ENCODE results near the gene NFIA.

Gene NFIA

GRCh38 chr1:61295818-61296537 is 213.6 kb downstream of the NFIA start:
- peaks cover 8% of the 10 kb centered on the region for H3K4me1 ChIP-seq (ENCODE audit: low read depth, poor library complexity, severe bottlenecking)
- no peaks in the 10 kb centered on the region for H3K27me3 ChIP-seq (ENCODE audit: insufficient read depth, low read depth)
- no peaks in the 10 kb centered on the region for H4K20me1 ChIP-seq (ENCODE audit: insufficient read depth)
- no peak overlapping the region for H3K27ac ChIP-seq
- H3K36me3 ChIP-seq (ENCODE audit: insufficient read depth): no peaks in the 10 kb centered on the region
- H3K9ac ChIP-seq: no peak overlapping the region
- no peak overlapping the region for H3K4me3 ChIP-seq (IDR thresholded peaks at IDR 0.05; ENCODE audit: insufficient read depth, low read depth, low read length)
- no peaks in the 10 kb centered on the region for H3K79me2 ChIP-seq (ENCODE audit: insufficient read depth, low read depth)
- H2AFZ ChIP-seq (ENCODE audit: low read depth): no peak overlapping the region
- H3K4me2 ChIP-seq: no peak overlapping the region
- TF ChIP-seq CTCF (conservative IDR thresholded peaks at IDR 0.05; ENCODE audit: low read depth, low read length): no peak

GRCh38 chr1:61297887-61298286 is 215.5 kb downstream of the NFIA start:
- Histone ChIP-seq H3K27ac (no peak overlapping the region), H3K36me3 (ENCODE audit: insufficient read depth) (no peaks in the 10 kb centered on the region), H4K20me1 (ENCODE audit: insufficient read depth) (no peaks in the 10 kb centered on the region), H2AFZ (ENCODE audit: low read depth) (no peak overlapping the region), H3K4me2 (no peak overlapping the region), H3K4me3 (IDR thresholded peaks at IDR 0.05; ENCODE audit: insufficient read depth, low read depth, low read length) (no peak overlapping the region), H3K27me3 (ENCODE audit: insufficient read depth, low read depth) (no peaks in the 10 kb centered on the region), H3K4me1 (ENCODE audit: low read depth, poor library complexity, severe bottlenecking) (peaks cover 27% of the 10 kb centered on the region), H3K79me2 (ENCODE audit: insufficient read depth, low read depth) (no peaks in the 10 kb centered on the region), H3K9ac (no peak overlapping the region)
- TF ChIP-seq CTCF (conservative IDR thresholded peaks at IDR 0.05; ENCODE audit: low read depth, low read length): no peak

- H4K20me1 ChIP-seq (ENCODE audit: insufficient read depth): no peaks in the 10 kb centered on the region
- H3K79me2 ChIP-seq (ENCODE audit: insufficient read depth, low read depth): no peaks in the 10 kb centered on the region
- H3K4me3 ChIP-seq (IDR thresholded peaks at IDR 0.05; ENCODE audit: insufficient read depth, low read depth, low read length): no peak overlapping the region
- H3K4me1 ChIP-seq (ENCODE audit: low read depth, poor library complexity, severe bottlenecking): peaks cover 43% of the 10 kb centered on the region
- no peak overlapping the region for H3K4me2 ChIP-seq
- H3K36me3 ChIP-seq (ENCODE audit: insufficient read depth): no peaks in the 10 kb centered on the region
- H3K9ac ChIP-seq: no peak overlapping the region
- no peak for TF ChIP-seq CTCF (conservative IDR thresholded peaks at IDR 0.05; ENCODE audit: low read depth, low read length)
- no peaks in the 10 kb centered on the region for H3K27me3 ChIP-seq (ENCODE audit: insufficient read depth, low read depth)
- H2AFZ ChIP-seq (ENCODE audit: low read depth): no peak overlapping the region
- no peak overlapping the region for H3K27ac ChIP-seq
Measured at GRCh38 chr1:61299463-61299862, 217.1 kb downstream of the NFIA start.

GRCh38 chr1:61300899-61301298 is 218.5 kb downstream of the NFIA start:
- H3K4me1 ChIP-seq (ENCODE audit: low read depth, poor library complexity, severe bottlenecking): peaks cover 57% of the 10 kb centered on the region
- no peak overlapping the region for H3K4me3 ChIP-seq (IDR thresholded peaks at IDR 0.05; ENCODE audit: insufficient read depth, low read depth, low read length)
- H3K27me3 ChIP-seq (ENCODE audit: insufficient read depth, low read depth): no peaks in the 10 kb centered on the region
- H3K9ac ChIP-seq: no peak overlapping the region
- TF ChIP-seq CTCF (conservative IDR thresholded peaks at IDR 0.05; ENCODE audit: low read depth, low read length): no peak
- peak overlapping the region; percentile 72; the same call in 1 of the 2 replicates for H3K27ac ChIP-seq
- H4K20me1 ChIP-seq (ENCODE audit: insufficient read depth): no peaks in the 10 kb centered on the region
- H3K4me2 ChIP-seq: peak overlapping the region; percentile 65; the same call in 1 of the 2 replicates
- no peaks in the 10 kb centered on the region for H3K79me2 ChIP-seq (ENCODE audit: insufficient read depth, low read depth)
- no peaks in the 10 kb centered on the region for H3K36me3 ChIP-seq (ENCODE audit: insufficient read depth)
- peak overlapping the region; percentile 43; the same call in 1 of the 2 replicates for H2AFZ ChIP-seq (ENCODE audit: low read depth)
